ENCODE results near the gene CEP170B.
"Not testable (repeated sequence)": the region's sequence is repeated elsewhere in the genome, so short reads cannot be mapped to it uniquely, and the experiment has no call there.

CEP170B gene

DNA sequence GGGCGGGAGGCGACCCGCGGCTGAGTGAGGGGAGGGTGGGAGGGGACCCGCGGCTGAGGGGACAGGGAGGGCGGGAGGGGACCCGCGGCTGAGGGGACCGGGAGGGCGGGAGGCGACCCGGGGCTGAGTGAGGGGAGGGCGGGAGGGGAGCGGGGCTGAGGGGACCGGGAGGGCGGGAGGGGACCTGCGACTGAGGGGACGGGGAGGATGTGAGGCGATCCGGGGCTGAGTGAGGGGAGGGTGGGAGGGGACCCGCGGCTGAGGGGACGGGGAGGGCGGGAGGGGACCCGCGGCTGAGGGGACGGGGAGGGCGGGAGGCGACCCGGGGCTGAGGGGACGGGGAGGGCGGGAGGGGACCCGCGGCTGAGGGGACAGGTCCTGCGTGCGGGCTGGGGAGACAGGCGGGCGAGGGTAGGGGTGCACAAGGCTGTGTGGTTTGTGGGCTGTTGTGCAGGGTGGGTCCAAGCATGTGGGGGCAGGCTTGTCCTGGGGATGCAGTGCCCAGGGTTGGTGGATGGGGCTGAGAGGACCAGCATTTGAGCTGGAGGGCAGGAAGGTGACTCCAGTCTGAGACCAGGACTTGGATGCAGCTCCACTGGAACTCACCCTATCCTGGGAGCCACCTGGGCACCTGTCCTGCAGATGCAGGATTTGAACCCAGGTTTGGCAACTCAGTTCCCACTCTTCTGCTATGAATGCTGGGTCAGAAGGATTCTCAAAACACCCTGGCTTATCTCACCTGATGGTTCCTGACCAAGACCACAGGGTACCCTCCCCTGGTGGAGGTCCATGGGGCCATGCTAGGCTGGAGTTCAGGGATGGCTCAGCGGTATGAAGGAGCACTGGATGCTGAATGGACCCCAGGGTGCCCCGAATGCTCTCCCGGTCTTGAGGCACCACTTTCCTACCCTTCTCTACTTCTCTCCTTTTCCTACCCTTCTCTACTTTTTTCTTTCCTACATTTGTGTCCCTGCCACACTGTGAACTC lies 69.0 kb downstream of the CEP170B start:
- DNase-seq = no peak

DNA sequence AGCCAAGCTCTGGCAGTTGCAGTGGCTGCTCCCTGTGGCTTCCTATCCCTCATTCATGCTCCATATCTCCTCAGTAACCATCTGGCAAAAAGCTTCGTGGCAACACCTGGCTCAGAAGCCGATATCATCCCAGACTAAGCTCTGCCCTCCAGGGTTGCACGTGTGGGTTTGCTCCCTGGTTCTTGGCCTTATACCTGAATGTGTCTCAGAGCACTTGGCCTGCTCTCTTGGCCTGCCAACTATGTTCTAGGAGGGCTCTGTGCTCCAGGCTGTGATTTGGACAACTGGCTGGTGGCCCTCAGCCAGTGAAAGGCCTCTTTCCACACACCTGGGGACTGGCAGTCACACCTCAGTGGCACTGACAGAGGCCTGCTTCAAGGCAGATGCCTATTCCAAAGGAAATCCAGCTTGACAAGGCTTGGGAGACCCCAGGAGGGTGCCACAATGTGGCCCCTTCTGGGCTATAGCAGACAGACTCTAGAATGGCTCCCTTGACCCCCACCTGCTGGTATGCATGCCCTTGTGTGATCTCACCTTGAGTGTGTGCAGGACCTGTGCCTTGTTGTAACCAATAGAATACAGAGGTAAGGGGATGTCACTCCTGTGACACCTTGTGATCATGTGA lies 70.1 kb downstream of the CEP170B start:
- no peak for DNase-seq

DNA sequence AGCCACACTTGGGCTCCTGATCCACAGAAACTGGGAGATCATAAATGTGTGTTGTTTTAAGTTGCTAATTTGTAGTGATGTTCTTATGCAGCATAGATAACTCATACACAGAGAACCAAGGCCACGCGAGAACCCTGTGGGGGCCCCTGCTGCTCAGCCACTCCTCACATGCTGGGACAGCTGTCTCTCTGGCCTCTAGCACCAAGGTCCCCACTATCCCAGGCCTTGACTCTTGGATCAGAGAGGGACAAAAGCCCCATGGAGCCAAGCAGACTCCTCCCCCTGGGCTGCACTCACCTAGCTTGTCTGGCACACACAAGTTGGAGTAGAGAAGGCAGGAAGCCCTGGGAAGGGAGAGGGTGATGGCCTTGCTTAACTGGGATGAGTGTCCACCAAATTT lies 70.9 kb downstream of the CEP170B start:
- no peak for DNase-seq

DNA sequence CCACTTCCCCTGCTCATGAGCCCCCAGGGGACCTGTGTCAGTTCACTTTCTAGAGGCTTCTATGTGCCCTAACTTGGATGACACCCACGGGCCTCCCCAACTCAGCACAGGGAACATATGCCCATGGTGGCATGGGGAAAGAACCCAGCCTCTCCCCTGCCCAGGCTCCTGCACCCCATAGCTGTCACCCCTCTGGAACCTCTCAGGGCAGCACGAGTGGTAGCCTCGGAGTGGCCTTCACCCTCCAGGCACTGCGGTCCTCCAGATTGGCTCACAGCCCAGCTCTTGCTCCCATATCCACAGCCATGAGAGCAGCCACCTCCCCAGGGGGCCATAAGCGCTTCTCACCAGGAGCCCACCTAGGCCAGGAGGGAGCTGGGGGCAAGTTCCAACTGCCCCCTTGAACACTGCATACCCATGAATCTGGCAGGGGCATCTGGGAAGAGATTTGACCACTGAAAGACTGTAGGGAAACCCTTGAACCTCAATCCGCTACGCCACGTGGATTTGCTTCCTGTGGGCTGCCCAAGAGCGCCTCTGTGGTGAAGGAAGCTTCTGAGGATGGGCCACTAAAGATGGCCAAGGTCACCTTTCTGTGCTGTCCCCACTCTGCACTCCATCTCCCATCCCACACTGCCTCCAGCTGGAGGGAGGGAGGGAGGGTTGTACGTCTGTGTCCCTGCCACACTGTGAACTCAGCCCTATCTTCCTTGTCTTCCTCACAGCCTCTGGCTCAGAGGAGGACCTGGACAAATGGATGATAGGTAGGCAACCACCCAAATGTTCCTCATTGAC lies 71.5 kb downstream of the CEP170B start:
- DNase-seq = no peak

DNA sequence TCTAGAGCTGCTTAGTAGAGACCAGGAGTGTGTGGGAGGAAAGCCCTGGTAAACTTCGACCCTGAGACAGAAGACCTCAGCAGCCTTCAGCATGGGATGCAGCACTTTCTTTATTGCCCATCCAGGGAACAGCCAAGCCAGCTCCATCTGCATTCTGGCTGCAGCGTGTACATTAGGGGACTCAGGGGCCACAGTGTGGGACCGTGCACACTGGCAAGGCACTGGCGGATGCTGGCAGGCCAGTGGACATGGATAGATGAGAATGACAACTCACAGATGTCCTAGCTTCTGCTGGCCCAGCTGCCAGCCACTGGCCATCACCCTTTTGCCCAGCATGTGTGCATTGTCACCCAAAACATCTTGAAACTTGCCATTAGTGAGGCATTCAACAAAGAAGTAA lies 72.1 kb downstream of the CEP170B start:
- no peak for DNase-seq

DNA sequence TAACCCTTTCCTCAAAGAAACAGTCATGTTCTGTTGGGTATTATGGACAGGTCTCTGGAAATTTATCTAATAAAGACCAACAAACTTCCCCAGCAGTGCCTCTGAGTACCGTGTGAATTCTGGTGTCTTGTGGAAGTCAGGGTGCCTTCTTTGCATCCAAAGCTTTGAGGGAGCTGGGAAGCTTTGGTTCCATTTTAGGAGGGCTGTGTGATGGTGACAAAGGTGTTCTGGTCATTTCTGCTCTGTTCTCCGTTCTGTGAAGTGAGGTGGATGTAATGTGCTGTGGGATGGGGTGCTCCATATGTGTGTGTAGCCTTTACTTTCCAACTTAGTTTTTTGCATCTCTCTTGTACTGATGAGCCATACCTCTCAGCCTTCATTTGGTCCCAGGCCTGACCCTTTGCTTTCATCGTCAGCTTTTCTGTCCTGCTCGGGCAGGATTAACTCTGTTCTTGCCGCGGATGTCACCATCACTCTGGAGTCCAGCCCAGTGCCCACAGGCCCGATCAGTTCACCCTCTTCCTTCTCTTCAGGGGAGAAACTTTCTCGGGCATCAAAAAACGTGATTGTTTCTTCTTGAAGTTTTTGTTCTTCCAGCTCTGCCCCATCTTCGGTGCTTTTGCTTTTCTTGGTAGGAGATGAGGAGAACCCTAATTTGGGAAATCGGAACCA lies 72.8 kb downstream of the CEP170B start:
- no peak for DNase-seq

DNA sequence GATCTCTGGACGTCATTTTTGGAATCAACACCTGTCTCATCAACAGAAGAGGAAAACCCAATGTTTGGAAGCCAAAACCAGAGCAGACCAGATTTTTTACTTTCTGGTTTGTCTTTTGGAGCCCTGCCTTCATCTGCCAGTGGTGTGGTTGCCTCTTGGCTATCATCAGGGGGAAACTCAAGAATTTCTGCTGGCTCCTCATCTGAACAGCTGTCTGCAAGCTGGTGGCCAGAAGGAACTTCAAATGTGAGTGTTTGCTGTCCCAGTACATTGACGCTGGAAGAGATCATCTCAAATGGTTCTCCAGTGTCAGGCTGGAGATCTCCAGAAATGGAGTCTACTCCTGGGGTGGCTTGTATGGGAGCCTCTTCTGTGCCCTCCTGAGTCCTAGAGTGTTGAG lies 73.4 kb downstream of the CEP170B start:
- no peak for DNase-seq

DNA sequence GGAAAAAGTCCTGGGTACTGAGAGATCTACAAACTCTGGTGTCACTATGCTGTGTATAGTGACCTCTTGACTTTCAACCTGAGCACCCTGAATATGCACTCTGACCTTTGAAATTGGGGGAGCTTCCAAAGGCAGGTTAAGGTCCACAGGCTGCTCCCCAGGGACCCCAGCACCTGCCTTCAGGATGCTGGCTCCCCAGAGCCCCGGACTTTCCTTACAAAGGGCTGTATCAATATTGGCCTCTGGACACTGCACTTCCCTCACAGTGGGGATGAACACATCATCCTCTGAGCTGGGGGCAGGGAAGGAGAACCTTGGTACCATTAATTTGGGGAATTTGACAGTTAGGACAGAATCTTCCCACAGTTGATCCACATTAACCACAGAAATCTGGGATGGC lies 73.9 kb downstream of the CEP170B start:
- DNase-seq = no peak

DNA sequence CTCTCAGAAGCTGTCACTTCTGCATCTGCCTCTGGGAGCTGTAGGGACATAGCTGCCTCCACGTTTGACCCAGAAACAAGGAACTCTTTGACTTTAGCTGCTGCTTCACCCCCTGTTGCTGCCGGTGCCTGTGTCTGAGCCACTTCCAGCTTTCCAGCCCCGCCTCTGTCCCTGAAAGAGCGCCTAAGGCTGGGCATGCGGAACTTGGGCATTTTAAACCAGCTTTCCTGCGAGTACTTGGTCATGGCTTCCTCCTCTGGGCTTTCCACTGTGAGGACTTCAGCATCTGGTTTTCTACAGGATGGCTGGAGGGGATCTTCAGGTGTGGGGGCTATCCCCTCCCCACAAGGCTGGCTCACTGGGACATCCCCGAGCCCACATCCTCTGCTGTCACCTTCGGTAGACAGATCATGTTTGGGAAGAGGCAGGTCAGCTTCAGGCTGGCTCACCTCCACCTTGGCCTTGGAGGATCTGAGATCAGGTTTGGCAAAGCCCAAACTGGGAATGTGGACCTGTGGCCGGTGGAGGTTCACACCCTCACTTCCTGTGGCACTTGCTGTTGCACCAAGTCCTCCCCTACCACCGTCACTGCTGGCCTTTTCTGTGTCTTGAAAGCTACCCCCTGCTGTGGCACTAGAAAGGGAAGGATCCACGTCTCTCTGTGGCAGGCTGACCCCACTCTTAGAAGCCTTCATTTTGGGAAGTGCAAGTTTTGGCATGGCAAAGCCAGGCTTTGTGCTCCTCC lies 74.8 kb downstream of the CEP170B start:
- no peak for DNase-seq

DNA sequence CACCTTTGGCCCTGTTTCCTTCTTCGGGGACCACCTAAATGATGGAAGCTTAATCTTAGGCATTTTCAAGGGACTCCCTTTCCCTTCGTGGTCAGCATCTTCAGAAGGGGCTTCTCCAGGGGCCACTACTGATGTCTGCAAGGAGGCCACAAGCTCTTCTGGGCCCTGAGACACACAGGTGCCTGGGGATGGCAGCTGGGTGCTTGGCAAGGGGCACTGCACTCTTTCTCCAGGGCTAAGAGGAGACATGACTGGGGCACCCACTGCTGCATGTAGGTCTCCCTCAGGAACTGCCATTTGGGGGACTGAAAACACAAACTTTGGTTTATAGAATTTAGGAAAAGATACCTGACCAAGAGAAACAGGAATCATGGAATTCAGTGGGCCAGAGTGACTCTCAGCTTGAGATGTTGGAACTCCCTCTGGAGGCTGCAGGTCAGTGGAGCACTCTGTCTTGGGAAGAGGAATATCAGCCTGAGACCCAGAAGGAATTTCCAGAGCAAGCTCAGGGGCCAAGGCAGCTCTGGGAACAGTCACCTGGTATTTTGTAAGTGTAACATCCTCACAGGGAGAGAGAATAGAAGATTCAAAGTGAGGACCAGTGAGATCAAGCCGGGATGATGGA lies 75.6 kb downstream of the CEP170B start:
- DNase-seq = no peak

DNA sequence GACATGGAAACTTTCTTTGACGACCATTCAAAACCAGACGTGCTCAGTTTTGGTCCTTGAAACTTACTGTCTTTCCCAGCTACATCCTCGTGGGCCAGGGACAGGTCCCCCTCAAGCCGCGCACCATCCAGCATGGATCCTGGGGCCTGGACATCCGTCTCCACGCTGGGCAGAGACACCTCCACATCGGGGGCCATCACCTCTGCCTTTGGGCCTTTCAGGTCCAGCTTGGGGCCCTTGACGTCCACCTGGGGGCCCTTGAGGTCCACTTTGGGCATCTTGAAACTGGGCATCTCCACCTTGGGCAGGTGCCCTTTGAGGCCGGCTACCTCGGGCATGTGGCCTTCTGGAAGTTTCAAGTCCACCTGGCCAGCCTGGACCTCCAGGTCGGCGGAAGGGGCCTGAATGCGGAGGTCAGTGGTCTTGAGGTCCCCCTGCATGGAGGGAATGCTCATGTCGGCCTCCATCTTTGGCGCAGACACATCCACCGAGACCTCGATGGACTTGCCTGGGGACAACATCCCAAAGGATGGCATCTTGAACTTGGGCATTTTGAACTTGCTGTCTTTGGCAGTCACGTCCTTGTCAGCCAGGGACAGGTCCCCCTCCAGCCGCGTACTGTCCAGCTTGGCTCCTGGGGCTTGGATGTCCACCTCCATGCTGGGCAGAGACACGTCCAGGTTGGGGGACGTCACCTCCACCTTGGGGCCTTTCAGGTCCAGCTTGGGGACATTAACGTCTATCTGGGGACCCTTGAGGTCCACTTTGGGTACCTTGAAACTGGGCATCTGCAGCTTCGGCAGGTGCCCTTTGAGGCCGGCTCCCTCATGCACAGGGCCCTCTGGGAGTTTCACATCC lies 76.7 kb downstream of the CEP170B start:
- DNase-seq = no peak

DNA sequence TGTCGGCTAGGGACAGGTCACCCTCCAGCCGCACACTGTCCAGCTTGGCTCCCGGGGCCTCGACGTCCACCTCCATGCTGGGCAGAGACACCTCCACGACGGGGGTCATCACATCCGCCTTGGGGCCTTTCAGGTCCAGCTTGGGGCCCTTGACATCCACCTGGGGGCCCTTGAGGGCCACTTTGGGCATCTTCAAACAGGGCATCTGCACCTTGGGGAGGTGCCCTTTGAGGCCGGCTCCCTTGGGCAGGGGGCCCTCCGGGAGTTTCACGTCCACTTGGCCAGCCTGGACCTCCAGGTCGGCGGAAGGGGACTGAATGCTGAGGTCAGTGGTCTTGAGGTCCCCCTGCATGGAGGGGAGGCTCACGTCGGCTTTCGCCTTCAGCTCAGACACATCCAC lies 77.5 kb downstream of the CEP170B start:
- no peak for DNase-seq

DNA sequence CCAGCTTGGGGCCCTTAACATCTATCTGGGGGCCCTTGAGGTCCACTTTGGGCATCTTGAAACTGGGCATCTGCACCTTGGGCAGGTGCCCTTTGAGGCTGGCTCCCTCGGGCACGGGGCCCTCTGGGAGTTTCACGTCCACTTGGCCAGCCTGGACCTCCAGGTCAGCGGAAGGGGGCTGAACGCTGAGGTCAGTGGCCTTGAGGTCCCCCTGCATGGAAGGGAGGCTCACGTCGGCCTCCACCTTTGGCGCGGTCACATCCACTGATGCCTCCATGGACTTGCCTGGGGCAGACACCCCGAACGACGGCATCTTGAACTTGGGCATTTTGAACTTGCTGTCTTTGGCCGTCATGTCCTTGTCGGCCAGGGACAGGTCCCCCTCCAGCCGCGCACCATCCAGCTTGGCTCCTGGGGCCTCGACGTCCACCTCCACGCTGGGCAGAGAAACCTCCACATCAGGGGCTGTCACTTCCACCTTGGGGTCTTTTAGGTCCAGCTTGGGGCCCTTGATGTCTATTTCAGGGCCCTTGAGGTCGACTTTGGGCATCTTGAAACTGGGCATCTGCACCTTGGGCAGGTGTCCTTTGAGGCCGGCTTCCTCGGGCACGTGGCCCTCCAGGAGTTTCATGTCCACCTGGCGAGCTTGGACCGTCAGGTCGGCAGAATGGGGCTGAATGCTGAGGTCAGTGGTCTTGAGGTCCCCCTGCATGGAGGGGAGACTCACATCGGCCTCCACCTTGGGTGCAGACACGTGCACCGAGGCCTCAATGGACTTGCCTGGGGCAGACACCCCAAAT lies 78.3 kb downstream of the CEP170B start:
- not testable (repeated sequence) for DNase-seq

DNA sequence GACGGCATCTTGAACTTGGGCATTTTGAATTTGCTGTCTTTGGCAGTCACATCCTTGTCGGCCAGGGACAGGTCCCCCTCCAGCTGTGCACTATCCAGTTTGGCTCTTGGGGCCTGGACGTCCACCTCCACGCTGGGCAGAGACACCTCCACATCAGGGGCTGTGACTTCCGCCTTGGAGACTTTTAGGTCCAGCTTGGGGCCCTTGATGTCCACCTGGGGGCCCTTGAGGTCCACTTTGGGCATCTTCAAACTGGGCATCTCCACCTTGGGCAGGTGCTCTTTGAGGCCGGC lies 78.9 kb downstream of the CEP170B start:
- DNase-seq = not testable (repeated sequence)

DNA sequence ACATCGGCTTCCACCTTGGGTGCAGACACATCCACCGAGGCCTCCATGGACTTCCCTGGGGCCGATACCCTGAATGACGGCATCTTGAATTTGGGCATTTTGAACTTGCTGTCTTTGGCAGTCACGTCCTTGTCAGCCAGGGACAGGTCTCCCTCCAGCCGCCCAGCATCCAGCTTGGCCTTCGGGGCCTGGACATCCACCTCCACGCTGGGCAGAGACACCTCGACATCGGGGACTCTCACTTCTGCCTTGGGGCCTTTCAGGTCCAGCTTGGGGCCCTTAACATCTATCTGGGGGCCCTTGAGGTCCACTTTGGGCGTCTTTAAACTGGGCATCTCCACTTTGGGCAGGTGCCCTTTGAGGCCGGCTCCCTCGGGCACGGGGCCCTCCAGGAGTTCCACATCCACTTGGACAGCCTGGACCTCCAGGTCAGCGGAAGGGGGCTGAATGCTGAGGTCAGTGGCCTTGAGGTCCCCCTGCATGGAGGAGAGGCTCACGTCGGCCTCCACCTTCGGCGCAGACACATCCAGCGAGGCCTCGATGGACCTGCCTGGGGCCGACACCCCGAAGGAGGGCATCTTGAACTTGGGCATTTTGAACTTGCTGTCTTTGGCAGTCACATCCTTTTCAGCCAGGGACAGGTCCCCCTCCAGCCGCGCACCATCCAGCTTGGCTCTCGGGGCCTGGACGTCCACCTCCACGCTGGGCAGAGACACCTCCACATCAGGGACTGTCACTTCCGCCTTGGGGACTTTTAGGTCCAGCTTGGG lies 79.6 kb downstream of the CEP170B start:
- not testable (repeated sequence) for DNase-seq

DNA sequence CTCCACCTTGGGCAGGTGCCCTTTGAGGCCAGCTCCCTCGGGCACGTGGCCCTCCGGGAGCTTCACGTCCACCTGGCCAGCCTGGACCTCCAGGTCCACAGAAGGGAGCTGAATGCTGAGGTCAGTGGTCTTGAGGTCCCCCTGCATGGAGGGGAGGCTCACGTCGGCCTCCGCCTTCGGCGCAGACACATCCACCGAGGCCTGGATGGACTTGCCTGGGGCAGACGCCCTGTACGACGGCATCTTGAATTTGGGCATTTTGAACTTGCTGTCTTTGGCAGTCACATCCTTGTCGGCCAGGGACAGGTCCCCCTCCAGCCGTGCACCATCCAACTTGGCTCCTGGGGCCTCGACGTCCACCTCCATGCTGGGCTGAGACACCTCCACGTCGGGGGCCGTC lies 80.2 kb downstream of the CEP170B start:
- DNase-seq = not testable (repeated sequence)

Measured in activated CD8-positive, alpha-beta memory T cell treated with anti-CD3 and anti-CD28 coated beads for 24 hours (primary cell).